ENCODE measurements around the gene ITPA. TPM values are rescaled to one million over a fixed set of nuclear protein-coding genes. Genes with fewer than 3 reads are reported as not detected.

The ITPA gene
- total and polyA plus RNA-seq, 2 of the 13 experiments (the other 11 are each of a cell fraction or from before 2014, with no cell fraction given), result 60.1 to 103 TPM

DNA sequence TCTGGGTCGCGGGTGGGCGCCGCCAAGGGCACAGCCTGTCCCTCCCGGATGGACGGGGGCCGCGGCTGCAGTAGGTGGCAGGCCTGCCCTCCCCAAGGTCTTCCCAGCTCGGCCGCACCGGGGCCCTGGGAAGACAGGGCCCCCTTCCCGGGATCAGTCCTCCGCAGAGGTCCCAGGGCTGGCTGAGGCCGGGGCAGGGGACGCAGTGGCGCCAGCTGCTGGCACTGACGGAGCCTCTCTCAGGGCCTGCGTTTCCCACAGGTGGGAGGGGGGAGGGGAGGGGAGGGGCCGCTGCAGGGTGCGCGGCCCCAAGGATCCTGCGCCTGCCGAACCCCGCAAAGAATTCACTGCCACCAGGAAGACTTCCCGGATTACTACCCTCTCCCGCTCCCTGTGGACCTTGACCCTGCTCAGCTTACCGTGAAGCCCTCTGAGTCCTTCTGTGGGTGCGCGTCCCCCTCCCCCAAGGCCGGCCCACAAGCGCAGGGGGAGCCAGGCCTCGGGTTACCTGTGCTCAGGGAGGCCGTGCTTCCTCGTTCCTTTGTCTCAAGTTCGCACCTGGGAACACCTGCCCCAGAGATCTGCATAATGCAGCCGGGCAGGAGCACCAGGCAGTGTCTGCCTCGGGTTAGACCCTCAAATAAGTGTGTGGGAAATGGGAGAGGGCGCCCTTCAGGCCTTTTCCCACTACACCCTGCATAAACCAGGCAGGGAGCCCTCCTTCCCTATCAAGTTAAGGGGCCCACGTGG lies 41.0 kb upstream of the ITPA start (continued):
- TF ChIP-seq ZNF609 (CRISPR knock-in tag; IDR thresholded peaks at IDR 0.05; ENCODE audit: borderline replicate concordance) (peak; percentile 75), ZNF556 (CRISPR knock-in tag; IDR thresholded peaks at IDR 0.05; ENCODE audit: borderline replicate concordance) (peak; percentile 77), MIER3 (CRISPR knock-in tag; IDR thresholded peaks at IDR 0.05; ENCODE audit: borderline replicate concordance) (peak; percentile 90), ZNF557 (CRISPR knock-in tag; IDR thresholded peaks at IDR 0.05) (no peak), SPEN (CRISPR knock-in tag; IDR thresholded peaks at IDR 0.05; ENCODE audit: low read depth) (peak; percentile 88; the same call in 1 of the 2 replicates), ZNF101 (CRISPR knock-in tag; IDR thresholded peaks at IDR 0.05; ENCODE audit: borderline replicate concordance, low read depth) (0 out of 2 replicates have a peak, but pooled peaks have one; percentile 34), KDM3A (CRISPR knock-in tag; IDR thresholded peaks at IDR 0.05; ENCODE audit: low read depth) (peak; percentile 63), GATA4 (IDR thresholded peaks at IDR 0.05; ENCODE audit: borderline replicate concordance, low read depth) (no peak; the same call in 1 of the 2 replicates), ZNF562 (CRISPR knock-in tag; IDR thresholded peaks at IDR 0.05; ENCODE audit: borderline replicate concordance) (no peak), PCBP2 (optimal IDR thresholded peaks at IDR 0.05; ENCODE audit: low read depth, low read length, poor library complexity, severe bottlenecking) (no peak), NR0B2 (CRISPR knock-in tag; IDR thresholded peaks at IDR 0.05) (peak; percentile 73), ATAD3A (CRISPR knock-in tag; IDR thresholded peaks at IDR 0.05) (no peak), BORCS8-MEF2B (CRISPR knock-in tag; IDR thresholded peaks at IDR 0.05) (peak; percentile 74; the same call in 1 of the 2 replicates)
- TF ChIP-seq, protein P1, sequence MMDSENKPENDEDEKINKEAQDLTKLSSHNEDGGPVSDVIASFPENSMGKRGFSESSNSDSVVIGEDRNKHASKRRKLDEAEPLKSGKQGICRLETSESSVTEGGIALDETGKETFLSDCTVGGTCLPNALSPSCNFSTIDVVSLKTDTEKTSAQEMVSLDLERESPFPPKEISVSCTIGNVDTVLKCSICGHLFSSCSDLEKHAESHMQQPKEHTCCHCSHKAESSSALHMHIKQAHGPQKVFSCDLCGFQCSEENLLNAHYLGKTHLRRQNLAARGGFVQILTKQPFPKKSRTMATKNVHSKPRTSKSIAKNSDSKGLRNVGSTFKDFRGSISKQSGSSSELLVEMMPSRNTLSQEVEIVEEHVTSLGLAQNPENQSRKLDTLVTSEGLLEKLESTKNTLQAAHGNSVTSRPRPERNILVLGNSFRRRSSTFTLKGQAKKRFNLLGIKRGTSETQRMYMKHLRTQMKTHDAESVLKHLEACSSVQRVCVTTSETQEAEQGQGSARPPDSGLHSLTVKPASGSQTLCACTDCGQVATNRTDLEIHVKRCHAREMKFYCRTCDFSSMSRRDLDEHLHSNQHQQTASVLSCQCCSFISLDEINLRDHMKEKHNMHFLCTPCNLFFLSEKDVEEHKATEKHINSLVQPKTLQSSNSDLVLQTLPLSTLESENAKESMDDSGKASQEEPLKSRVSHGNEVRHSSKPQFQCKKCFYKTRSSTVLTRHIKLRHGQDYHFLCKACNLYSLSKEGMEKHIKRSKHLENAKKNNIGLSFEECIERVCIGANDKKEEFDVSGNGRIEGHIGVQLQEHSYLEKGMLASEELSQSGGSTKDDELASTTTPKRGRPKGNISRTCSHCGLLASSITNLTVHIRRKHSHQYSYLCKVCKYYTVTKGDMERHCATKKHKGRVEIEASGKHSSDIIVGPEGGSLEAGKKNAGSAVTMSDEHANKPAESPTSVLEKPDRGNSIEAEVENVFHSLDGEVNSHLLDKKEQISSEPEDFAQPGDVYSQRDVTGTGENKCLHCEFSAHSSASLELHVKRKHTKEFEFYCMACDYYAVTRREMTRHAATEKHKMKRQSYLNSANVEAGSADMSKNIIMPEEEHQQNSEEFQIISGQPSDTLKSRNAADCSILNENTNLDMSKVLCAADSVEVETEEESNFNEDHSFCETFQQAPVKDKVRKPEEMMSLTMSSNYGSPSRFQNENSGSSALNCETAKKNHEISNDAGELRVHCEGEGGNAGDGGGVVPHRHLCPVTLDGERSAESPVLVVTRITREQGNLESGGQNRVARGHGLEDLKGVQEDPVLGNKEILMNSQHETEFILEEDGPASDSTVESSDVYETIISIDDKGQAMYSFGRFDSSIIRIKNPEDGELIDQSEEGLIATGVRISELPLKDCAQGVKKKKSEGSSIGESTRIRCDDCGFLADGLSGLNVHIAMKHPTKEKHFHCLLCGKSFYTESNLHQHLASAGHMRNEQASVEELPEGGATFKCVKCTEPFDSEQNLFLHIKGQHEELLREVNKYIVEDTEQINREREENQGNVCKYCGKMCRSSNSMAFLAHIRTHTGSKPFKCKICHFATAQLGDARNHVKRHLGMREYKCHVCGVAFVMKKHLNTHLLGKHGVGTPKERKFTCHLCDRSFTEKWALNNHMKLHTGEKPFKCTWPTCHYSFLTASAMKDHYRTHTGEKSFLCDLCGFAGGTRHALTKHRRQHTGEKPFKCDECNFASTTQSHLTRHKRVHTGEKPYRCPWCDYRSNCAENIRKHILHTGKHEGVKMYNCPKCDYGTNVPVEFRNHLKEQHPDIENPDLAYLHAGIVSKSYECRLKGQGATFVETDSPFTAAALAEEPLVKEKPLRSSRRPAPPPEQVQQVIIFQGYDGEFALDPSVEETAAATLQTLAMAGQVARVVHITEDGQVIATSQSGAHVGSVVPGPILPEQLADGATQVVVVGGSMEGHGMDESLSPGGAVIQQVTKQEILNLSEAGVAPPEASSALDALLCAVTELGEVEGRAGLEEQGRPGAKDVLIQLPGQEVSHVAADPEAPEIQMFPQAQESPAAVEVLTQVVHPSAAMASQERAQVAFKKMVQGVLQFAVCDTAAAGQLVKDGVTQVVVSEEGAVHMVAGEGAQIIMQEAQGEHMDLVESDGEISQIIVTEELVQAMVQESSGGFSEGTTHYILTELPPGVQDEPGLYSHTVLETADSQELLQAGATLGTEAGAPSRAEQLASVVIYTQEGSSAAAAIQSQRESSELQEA (CRISPR knock-in tag; IDR thresholded peaks at IDR 0.05; ENCODE audit: not compliant biosample characterization), result peak; percentile 72

Data from HepG2 (cell line).